Kidney (tissue), 14 donors: ENCODE data around the gene PPFIBP2. TPM values are rescaled to one million over a fixed set of nuclear protein-coding genes. Genes with fewer than 3 reads are reported as not detected.
A peak's percentile ranks its signal among the peaks of the same experiment; 100 is the strongest.

Experiments
- DNase-seq, 5 donors: peaks; one replicate each; pipeline ENCODE4 v3.0.0-alpha.2; 2013 to 2020
- FAIRE-seq: peaks from 2 replicates; lab custom pipeline; 2012; peaks lifted over from hg19 to GRCh38; lab: Jason Lieb, UNC
- H3K27ac ChIP-seq, 2 donors: one replicate each; pipeline ENCODE4 v1.7.0; 2013; ENCODE audit warnings: low read depth in 2 of 2, low read length in 2 of 2, inconsistent platforms in 1 of 2
- H3K27me3 ChIP-seq: one replicate; pipeline ENCODE4 v1.7.1; 2013; ENCODE audit warnings: low read length, inconsistent platforms; ENCODE audit not compliant: control insufficient read depth, insufficient read depth
- H3K36me3 ChIP-seq, 3 donors: one replicate each; pipeline versions ENCODE4 v1.7.0 to v1.7.1; 2013; ENCODE audit warnings: low read length in 3 of 3, control low read depth in 1 of 3, inconsistent platforms in 1 of 3; ENCODE audit not compliant: insufficient read depth in 3 of 3, control insufficient read depth in 2 of 3
- H3K4me1 ChIP-seq, 3 donors: one replicate each; pipeline versions ENCODE4 v1.7.0 to v1.7.1; 2013; ENCODE audit warnings: low read length in 3 of 3, inconsistent platforms in 1 of 3, low read depth in 1 of 3; ENCODE audit not compliant: control insufficient read depth in 2 of 3, insufficient read depth in 2 of 3
- H3K4me3 ChIP-seq, 3 donors: one replicate each; pipeline versions ENCODE4 v1.7.0 to v1.8.1; 2013; ENCODE audit warnings: low read length in 3 of 3, control low read depth in 1 of 3, inconsistent platforms in 1 of 3
- H3K9ac ChIP-seq, 3 donors: one replicate each; pipeline versions ENCODE4 v1.7.0 to v1.7.1; 2013; ENCODE audit warnings: low read length in 3 of 3, control low read depth in 1 of 3, inconsistent platforms in 1 of 3
- H3K9me3 ChIP-seq, 3 donors: one replicate each; pipeline versions ENCODE4 v1.7.0 to v1.7.1; 2013; ENCODE audit warnings: low read length in 3 of 3, control low read depth in 1 of 3, inconsistent platforms in 1 of 3; ENCODE audit not compliant: control insufficient read depth in 2 of 3, insufficient read depth in 1 of 3
- CTCF ChIP-seq: IDR thresholded peaks from 3 replicates; pipeline ENCODE4 v1.5.1; 2012; ENCODE audit warnings: mild to moderate bottlenecking, moderate library complexity, borderline replicate concordance; ENCODE audit not compliant: insufficient read depth; ENCODE audit errors: extremely low read depth
- intact Hi-C: fragments of 100-400 bp; cut with DNase I; formaldehyde crosslinking; loops from one replicate; pipeline ENCODE4 v1.11.1; 2022
- polyA plus RNA-seq: library from polyadenylated mRNA; stranded (reverse); fragments of 350-450 nt; fragmentation: Illumina TruSeq; extraction: RNeasy Lipid Tissue Mini Kit (QIAGEN cat#74804); gene quantifications from one replicate; pipeline ENCODE4 v1.2.3, GENCODE V29; 2014; ENCODE audit warnings: low read depth, low replicate concordance; ENCODE audit not compliant: insufficient read depth
- total RNA-seq: library from RNA; stranded (reverse); fragmentation: NEBNext Ultra II Directional; extraction: Animal tissue kit (Norgen Biotek cat#: 25700); gene quantifications from one replicate; pipeline ENCODE4 v1.2.1, GENCODE V29; 2021
- donor health status: control.
- donor health status: control.
- donor health status: control.
- donor health status: control.
- donor health status: control.
- donor health status: DM: yes; HTN: yes; CAD: no.
- donor health status: Normal renal cell carcinoma (clear cell type).

PPFIBP2 gene
- total and polyA plus RNA-seq, 2 donors from 2014 or later, result 31.6 to 44.4 TPM

- DNase-seq (peak in 1 of 5 donors; percentile 20), FAIRE-seq (no peak)
- intact Hi-C loops, result no loop called here
- no peak overlapping the region for H3K9ac ChIP-seq
- H3K9me3 ChIP-seq, result no peaks in the 10 kb centered on the region
- no peak overlapping the region for H3K4me3 ChIP-seq
- no peak overlapping the region for H3K27ac ChIP-seq
- H3K36me3 ChIP-seq, result no peaks in the 10 kb centered on the region
- TF ChIP-seq CTCF, result no peak
- H3K4me1 ChIP-seq, result peaks cover 0 to 23% (median 13%) of the 10 kb centered on the region in 3 donors
- H3K27me3 ChIP-seq, result no peaks in the 10 kb centered on the region
Measured at GRCh38 chr11:7523416-7524210, 9.8 kb downstream of the PPFIBP2 start.

GRCh38 chr11:7524462-7525235 is 10.8 kb downstream of the PPFIBP2 start:
- intact Hi-C loops, result no loop called here
- Histone ChIP-seq H3K27ac (peak overlapping the region in 1 of 2 donors; percentile 54), H3K9me3 (no peaks in the 10 kb centered on the region), H3K9ac (peak overlapping the region in 1 of 3 donors; percentile 4), H3K27me3 (no peaks in the 10 kb centered on the region), H3K4me1 (peaks cover 0 to 23% (median 13%) of the 10 kb centered on the region in 3 donors), H3K36me3 (no peaks in the 10 kb centered on the region), H3K4me3 (no peak overlapping the region)
- TF ChIP-seq CTCF, result no peak
- no peak for FAIRE-seq
- peak in 4 of 5 donors; percentile 73 to 84 (median 78) for DNase-seq

- H3K27ac ChIP-seq, result peak overlapping the region in 1 of 2 donors; percentile 25
Measured at GRCh38 chr11:7525424-7525823, 11.6 kb downstream of the PPFIBP2 start.

More at GRCh38 chr11:7525424-7525823, 11.6 kb downstream of the PPFIBP2 start:
- Histone ChIP-seq H3K27me3 (no peaks in the 10 kb centered on the region), H3K9me3 (no peaks in the 10 kb centered on the region), H3K9ac (peak overlapping the region in 1 of 3 donors; percentile 4), H3K4me1 (peaks cover 0 to 23% (median 13%) of the 10 kb centered on the region in 3 donors), H3K4me3 (no peak overlapping the region), H3K36me3 (no peaks in the 10 kb centered on the region)
- FAIRE-seq (no peak), DNase-seq (peak in 1 of 5 donors; percentile 38)
- TF ChIP-seq CTCF, result no peak
- intact Hi-C loops, result no loop called here
